Mesendoderm (in vitro differentiated cells): ENCODE results near the gene BAIAP2L2.

Experiments
- DNase-seq: peaks from one replicate; pipeline ENCODE4 v3.0.0; 2013
- H2AK5ac ChIP-seq: 2 replicates; pipeline ENCODE4 v1.6.1; 2013; ENCODE audit warnings: low read length, inconsistent platforms
- H2BK120ac ChIP-seq: 2 replicates; pipeline ENCODE4 v1.6.1; 2013; ENCODE audit warnings: low read depth, mild to moderate bottlenecking, low read length, moderate library complexity, mixed read lengths
- H2BK15ac ChIP-seq: replicated peaks from 2 replicates; pipeline ENCODE4 v1.6.1; 2013; ENCODE audit warnings: low read depth, mild to moderate bottlenecking, moderate library complexity
- H2BK5ac ChIP-seq: 2 replicates; pipeline ENCODE4 v1.6.1; 2013; ENCODE audit warnings: low read length, inconsistent platforms
- H3K18ac ChIP-seq: 2 replicates; pipeline ENCODE4 v1.6.1; 2013; ENCODE audit warnings: mild to moderate bottlenecking, low read length, mixed read lengths
- H3K23ac ChIP-seq: one replicate; pipeline ENCODE4 v1.6.1; 2013; ENCODE audit warnings: low read length
- H3K27ac ChIP-seq: 2 replicates; pipeline ENCODE4 v1.5.1; 2013; ENCODE audit warnings: low read depth, mild to moderate bottlenecking, inconsistent platforms, low read length, moderate library complexity
- H3K27me3 ChIP-seq: 2 replicates; pipeline ENCODE4 v1.6.1; 2013; ENCODE audit warnings: low read length, control low read depth, mild to moderate bottlenecking, inconsistent platforms; ENCODE audit not compliant: insufficient read depth, poor library complexity
- H3K36me3 ChIP-seq: 2 replicates; pipeline ENCODE4 v1.6.1; 2013; ENCODE audit warnings: low read length, inconsistent platforms; ENCODE audit not compliant: control insufficient read depth, insufficient read depth
- H3K4ac ChIP-seq: one replicate; pipeline ENCODE4 v1.6.1; 2013; ENCODE audit warnings: low read depth, mild to moderate bottlenecking, low read length, moderate library complexity
- H3K4me1 ChIP-seq: 2 replicates; pipeline ENCODE4 v1.6.1; 2013; ENCODE audit warnings: low read depth, low read length, inconsistent platforms; ENCODE audit not compliant: control insufficient read depth
- H3K4me2 ChIP-seq: 2 replicates; pipeline ENCODE4 v1.6.1; 2013; ENCODE audit warnings: low read length
- H3K4me3 ChIP-seq: 2 replicates; pipeline ENCODE4 v1.5.1; 2013; ENCODE audit warnings: mild to moderate bottlenecking, low read length
- H3K56ac ChIP-seq: one replicate; pipeline ENCODE4 v1.6.1; 2013; ENCODE audit warnings: low read length
- H3K79me1 ChIP-seq: 2 replicates; pipeline ENCODE4 v1.6.1; 2013; ENCODE audit warnings: low read length, inconsistent platforms
- H3K79me2 ChIP-seq: 2 replicates; pipeline ENCODE4 v1.6.1; 2013; ENCODE audit warnings: mild to moderate bottlenecking, low read length; ENCODE audit not compliant: control insufficient read depth, insufficient read depth
- H3K9ac ChIP-seq: 2 replicates; pipeline ENCODE4 v1.6.1; 2013; ENCODE audit warnings: low read length, inconsistent platforms
- H4K5ac ChIP-seq: one replicate; pipeline ENCODE4 v1.6.1; 2013; ENCODE audit warnings: low read length
- H4K8ac ChIP-seq: one replicate; pipeline ENCODE4 v1.6.1; 2013; ENCODE audit warnings: low read depth, mild to moderate bottlenecking, control low read depth, low read length, moderate library complexity
- WGBS: extraction: QIAGEN DNeasy Blood & Tissue Kit; methylation state at CpG from one replicate; pipeline ENCODE4 v1.1.7; 2013; ENCODE audit warnings: low lambda C conversion rate, missing lambda C conversion rate; ENCODE audit not compliant: insufficient coverage; ENCODE audit errors: extremely low coverage; 5-methylcytosine and 5-hydroxymethylcytosine counted together

The BAIAP2L2 gene

GRCh38 chr22:38098410-38099249, 11.9 kb downstream of the BAIAP2L2 start:
- H2BK120ac ChIP-seq, result no peak overlapping the region
- no peak overlapping the region for H3K23ac ChIP-seq
- H2BK15ac ChIP-seq, result no peak overlapping the region
- no peak overlapping the region for H3K4me3 ChIP-seq
- no peaks in the 10 kb centered on the region for H3K79me1 ChIP-seq
- no peak overlapping the region for H3K9ac ChIP-seq
- H4K5ac ChIP-seq, result no peak overlapping the region
- no CpG with 5 or more reads among the region's 9 CpGs for WGBS
- no peak overlapping the region for H3K56ac ChIP-seq
- H3K4me1 ChIP-seq, result no peaks in the 10 kb centered on the region
- DNase-seq, result no peak
- no peaks in the 10 kb centered on the region for H3K36me3 ChIP-seq
- no peaks in the 10 kb centered on the region for H3K27me3 ChIP-seq
- no peak overlapping the region for H2BK5ac ChIP-seq
- H3K79me2 ChIP-seq, result no peaks in the 10 kb centered on the region
- no peak overlapping the region for H2AK5ac ChIP-seq
- no peak overlapping the region for H4K8ac ChIP-seq
- H3K18ac ChIP-seq, result no peak overlapping the region
- H3K4me2 ChIP-seq, result no peak overlapping the region
- H3K27ac ChIP-seq, result no peak overlapping the region
- H3K4ac ChIP-seq, result no peak overlapping the region

- Histone ChIP-seq H3K79me2 (no peaks in the 10 kb centered on the region), H2AK5ac (no peak overlapping the region), H2BK120ac (no peak overlapping the region), H3K79me1 (no peaks in the 10 kb centered on the region), H4K5ac (no peak overlapping the region), H4K8ac (no peak overlapping the region), H3K4ac (no peak overlapping the region), H3K9ac (peak overlapping the region; percentile 76), H3K36me3 (no peaks in the 10 kb centered on the region), H3K27me3 (no peaks in the 10 kb centered on the region), H3K4me3 (peak overlapping the region; percentile 30), H2BK15ac (no peak overlapping the region), H3K4me2 (peak overlapping the region; percentile 86), H3K27ac (no peak overlapping the region), H3K23ac (no peak overlapping the region), H2BK5ac (no peak overlapping the region), H3K18ac (no peak overlapping the region), H3K56ac (peak overlapping the region; percentile 80), H3K4me1 (no peaks in the 10 kb centered on the region)
- peak; percentile 94 for DNase-seq
- WGBS, result no CpG with 5 or more reads among the region's 32 CpGs
Measured at GRCh38 chr22:38097557-38098409, 12.7 kb downstream of the BAIAP2L2 start.

- no peak overlapping the region for H4K5ac ChIP-seq
- peak overlapping the region; percentile 76 for H3K9ac ChIP-seq
- no peak overlapping the region for H3K18ac ChIP-seq
- peak overlapping the region; percentile 80 for H3K56ac ChIP-seq
- H3K4me2 ChIP-seq, result peak overlapping the region; percentile 86
- H2BK120ac ChIP-seq, result no peak overlapping the region
- H3K27me3 ChIP-seq, result no peaks in the 10 kb centered on the region
- no peak overlapping the region for H2AK5ac ChIP-seq
- no CpG with 5 or more reads among the region's 15 CpGs for WGBS
- no peaks in the 10 kb centered on the region for H3K79me2 ChIP-seq
- H3K4me3 ChIP-seq, result no peak overlapping the region
- H3K36me3 ChIP-seq, result no peaks in the 10 kb centered on the region
- no peak overlapping the region for H2BK15ac ChIP-seq
- no peak for DNase-seq
- no peak overlapping the region for H3K4ac ChIP-seq
- H3K23ac ChIP-seq, result no peak overlapping the region
- no peaks in the 10 kb centered on the region for H3K79me1 ChIP-seq
- H3K27ac ChIP-seq, result no peak overlapping the region
- no peak overlapping the region for H2BK5ac ChIP-seq
- no peak overlapping the region for H4K8ac ChIP-seq
- no peaks in the 10 kb centered on the region for H3K4me1 ChIP-seq
Measured at GRCh38 chr22:38097058-38097457, 13.4 kb downstream of the BAIAP2L2 start.

GRCh38 chr22:38089474-38089851, 21.0 kb downstream of the BAIAP2L2 start:
- H3K27me3 ChIP-seq, result no peaks in the 10 kb centered on the region
- no peak overlapping the region for H4K8ac ChIP-seq
- no CpG with 5 or more reads among the region's 34 CpGs for WGBS
- H3K56ac ChIP-seq, result peak overlapping the region; percentile 8
- peak overlapping the region; percentile 32 for H2BK120ac ChIP-seq
- H3K79me1 ChIP-seq, result no peaks in the 10 kb centered on the region
- H3K36me3 ChIP-seq, result no peaks in the 10 kb centered on the region
- no peaks in the 10 kb centered on the region for H3K4me1 ChIP-seq
- H3K9ac ChIP-seq, result peak overlapping the region; percentile 59
- H2AK5ac ChIP-seq, result no peak overlapping the region
- H3K4me3 ChIP-seq, result no peak overlapping the region
- peak overlapping the region; percentile 57 for H3K18ac ChIP-seq
- H2BK15ac ChIP-seq, result no peak overlapping the region
- H3K27ac ChIP-seq, result no peak overlapping the region
- peak overlapping the region; percentile 8 for H3K4me2 ChIP-seq
- no peak overlapping the region for H2BK5ac ChIP-seq
- DNase-seq, result no peak
- H3K4ac ChIP-seq, result no peak overlapping the region
- H4K5ac ChIP-seq, result no peak overlapping the region
- H3K23ac ChIP-seq, result no peak overlapping the region
- no peaks in the 10 kb centered on the region for H3K79me2 ChIP-seq

- H3K23ac ChIP-seq, result no peak overlapping the region
- H3K18ac ChIP-seq, result peak overlapping the region; percentile 57
- H3K79me1 ChIP-seq, result no peaks in the 10 kb centered on the region
- H3K9ac ChIP-seq, result peak overlapping the region; percentile 59
- peak overlapping the region; percentile 52 for H3K4me2 ChIP-seq
- no peaks in the 10 kb centered on the region for H3K27me3 ChIP-seq
- H3K4me3 ChIP-seq, result no peak overlapping the region
- no peak overlapping the region for H4K8ac ChIP-seq
- no peak overlapping the region for H4K5ac ChIP-seq
- WGBS, result no CpG with 5 or more reads among the region's 85 CpGs
- H3K27ac ChIP-seq, result no peak overlapping the region
- no peaks in the 10 kb centered on the region for H3K4me1 ChIP-seq
- H2BK15ac ChIP-seq, result no peak overlapping the region
- H3K36me3 ChIP-seq, result no peaks in the 10 kb centered on the region
- H2BK120ac ChIP-seq, result peak overlapping the region; percentile 32
- H2BK5ac ChIP-seq, result no peak overlapping the region
- H3K56ac ChIP-seq, result peak overlapping the region; percentile 42
- no peak overlapping the region for H2AK5ac ChIP-seq
- peak overlapping the region; percentile 25 for H3K4ac ChIP-seq
- H3K79me2 ChIP-seq, result no peaks in the 10 kb centered on the region
- DNase-seq, result no peak
Measured at GRCh38 chr22:38088629-38089473, 21.6 kb downstream of the BAIAP2L2 start.
